ENCODE data around the gene DIAPH2. TPM values are rescaled to one million over a fixed set of nuclear protein-coding genes. Genes with fewer than 3 reads are reported as not detected.

The DIAPH2 gene
- total RNA-seq, 2 donors from 2014 or later: 7.1 to 9.0 TPM

DNA sequence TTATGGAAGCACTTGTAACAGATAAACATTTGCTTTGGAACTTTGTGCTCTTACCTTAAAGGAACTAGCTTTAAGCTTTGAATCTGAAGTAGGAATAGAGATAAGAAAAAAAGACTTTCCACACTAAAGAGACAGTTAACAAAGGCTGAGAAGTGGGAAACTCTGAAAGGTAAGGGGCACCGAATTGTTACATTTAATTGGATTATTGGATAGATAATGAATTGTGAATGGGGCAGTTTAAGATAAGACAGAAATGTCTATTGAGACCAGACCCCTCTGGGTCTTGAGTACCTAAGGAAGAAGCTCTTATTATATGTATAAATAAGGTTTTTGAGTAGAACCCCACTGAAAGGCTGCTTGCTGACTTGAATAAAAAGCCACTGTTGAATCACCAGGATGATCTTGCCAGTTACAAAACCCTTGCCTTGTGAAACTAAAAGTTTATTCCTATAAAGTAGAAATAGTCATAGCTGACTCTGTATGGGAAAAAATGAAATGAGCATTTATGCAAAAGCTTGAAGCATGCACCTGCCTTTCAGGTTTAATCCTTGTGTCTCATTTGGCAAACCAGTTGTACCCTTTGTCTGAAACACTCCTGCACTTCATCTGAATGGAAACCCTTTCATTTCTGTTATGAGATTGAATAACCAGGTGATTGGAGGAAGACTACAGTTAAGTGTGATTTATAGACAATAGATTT, 622.3 kb downstream of the DIAPH2 start:
- H3K4me3 Mint-ChIP-seq: no peak overlapping the region
- peak; percentile 52 for ATAC-seq (replicated peaks)
- no peaks in the 10 kb centered on the region for H3K9me3 Mint-ChIP-seq
- H3K27ac Mint-ChIP-seq: no peak overlapping the region
- H3K4me1 Mint-ChIP-seq: no peaks in the 10 kb centered on the region
- no peaks in the 10 kb centered on the region for H3K27me3 Mint-ChIP-seq
- no peaks in the 10 kb centered on the region for H3K36me3 Mint-ChIP-seq (ENCODE audit: low read depth)

DNA sequence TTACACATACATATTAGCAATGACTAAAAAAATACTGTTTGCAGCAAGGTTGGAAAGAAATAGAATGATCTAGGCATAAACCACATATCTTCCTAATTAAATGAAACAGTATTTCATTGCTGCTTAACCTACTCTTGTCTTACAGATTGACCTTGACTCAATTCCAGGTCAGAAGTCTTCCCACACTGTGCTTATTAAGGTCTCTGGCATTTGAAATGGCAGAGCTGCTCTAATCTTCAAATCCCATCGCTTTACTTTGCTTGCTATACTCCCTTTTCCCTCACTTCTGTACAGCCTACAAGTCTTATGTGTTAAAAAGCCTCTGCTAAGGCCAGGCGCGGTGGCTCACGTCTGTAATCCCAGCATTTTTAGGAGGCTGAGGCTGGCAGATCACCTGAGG, 623.5 kb downstream of the DIAPH2 start:
- H3K4me1 Mint-ChIP-seq: no peaks in the 10 kb centered on the region
- H3K4me3 Mint-ChIP-seq: no peak overlapping the region
- H3K36me3 Mint-ChIP-seq (ENCODE audit: low read depth): no peaks in the 10 kb centered on the region
- H3K27me3 Mint-ChIP-seq: no peaks in the 10 kb centered on the region
- no peak for ATAC-seq (replicated peaks)
- no peak overlapping the region for H3K27ac Mint-ChIP-seq
- no peaks in the 10 kb centered on the region for H3K9me3 Mint-ChIP-seq

- Mint-ChIP-seq H3K36me3 (ENCODE audit: low read depth) (no peaks in the 10 kb centered on the region), H3K4me1 (no peaks in the 10 kb centered on the region), H3K27ac (no peak overlapping the region), H3K27me3 (no peaks in the 10 kb centered on the region), H3K9me3 (no peaks in the 10 kb centered on the region), H3K4me3 (no peak overlapping the region)
- no peak for ATAC-seq (replicated peaks)
These were observed 625.0 kb downstream of the DIAPH2 start for GRCh38 chrX:97309487-97310116.

GRCh38 chrX:97310373-97310772, 625.7 kb downstream of the DIAPH2 start:
- Mint-ChIP-seq H3K27me3 (no peaks in the 10 kb centered on the region), H3K4me3 (no peak overlapping the region), H3K36me3 (ENCODE audit: low read depth) (no peaks in the 10 kb centered on the region), H3K9me3 (no peaks in the 10 kb centered on the region), H3K4me1 (no peaks in the 10 kb centered on the region), H3K27ac (no peak overlapping the region)
- no peak for ATAC-seq (replicated peaks)

GRCh38 chrX:97311066-97311778, 626.6 kb downstream of the DIAPH2 start:
- no peaks in the 10 kb centered on the region for H3K9me3 Mint-ChIP-seq
- no peak overlapping the region for H3K4me3 Mint-ChIP-seq
- no peak overlapping the region for H3K27ac Mint-ChIP-seq
- H3K27me3 Mint-ChIP-seq: no peaks in the 10 kb centered on the region
- no peak for ATAC-seq (replicated peaks)
- no peaks in the 10 kb centered on the region for H3K4me1 Mint-ChIP-seq
- H3K36me3 Mint-ChIP-seq (ENCODE audit: low read depth): no peaks in the 10 kb centered on the region

DNA sequence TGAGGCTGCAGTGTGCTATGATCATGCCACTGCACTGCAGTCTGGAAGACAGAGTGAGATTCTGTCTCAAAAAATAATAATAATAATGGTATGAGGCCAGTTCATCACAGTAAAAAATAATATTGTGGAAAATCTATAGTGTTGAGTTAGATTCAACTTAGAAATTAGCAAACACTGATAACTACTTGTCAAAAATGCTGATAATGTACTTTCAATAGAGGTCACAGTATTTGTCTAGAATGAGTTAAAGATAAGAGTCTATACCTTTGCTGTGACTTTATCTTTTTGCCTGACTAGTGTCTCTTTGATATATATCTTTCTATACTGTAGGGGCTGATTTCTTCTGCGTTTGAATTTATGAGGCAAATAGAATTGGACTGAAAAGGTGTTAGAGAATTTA, 629.7 kb downstream of the DIAPH2 start:
- Mint-ChIP-seq H3K36me3 (ENCODE audit: low read depth) (no peaks in the 10 kb centered on the region), H3K27me3 (no peaks in the 10 kb centered on the region), H3K4me1 (no peaks in the 10 kb centered on the region), H3K4me3 (no peak overlapping the region), H3K9me3 (no peaks in the 10 kb centered on the region), H3K27ac (no peak overlapping the region)
- no peak for ATAC-seq (replicated peaks)

DNA sequence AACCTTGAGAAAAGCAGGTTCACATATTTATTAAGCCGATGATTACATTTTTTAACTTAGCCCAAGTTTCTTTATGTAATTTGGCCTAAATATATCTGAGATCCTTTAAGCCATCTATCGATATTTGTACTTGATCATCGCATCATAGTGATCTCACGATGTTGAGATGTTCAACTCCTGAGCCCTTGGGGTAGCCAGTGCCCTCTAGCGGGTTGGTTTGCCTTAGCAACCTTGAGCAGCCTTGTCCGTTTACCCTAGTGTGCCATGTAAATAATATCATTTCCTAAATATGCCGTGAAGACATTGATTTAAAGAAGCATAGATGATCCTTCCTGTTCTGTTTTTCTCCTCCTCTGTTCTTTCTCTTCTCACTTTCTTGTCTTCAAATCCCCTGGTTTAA, 631.3 kb downstream of the DIAPH2 start:
- Mint-ChIP-seq H3K27me3 (no peaks in the 10 kb centered on the region), H3K4me1 (no peaks in the 10 kb centered on the region), H3K36me3 (ENCODE audit: low read depth) (no peaks in the 10 kb centered on the region), H3K4me3 (no peak overlapping the region), H3K27ac (no peak overlapping the region), H3K9me3 (no peaks in the 10 kb centered on the region)
- no peak for ATAC-seq (replicated peaks)

DNA sequence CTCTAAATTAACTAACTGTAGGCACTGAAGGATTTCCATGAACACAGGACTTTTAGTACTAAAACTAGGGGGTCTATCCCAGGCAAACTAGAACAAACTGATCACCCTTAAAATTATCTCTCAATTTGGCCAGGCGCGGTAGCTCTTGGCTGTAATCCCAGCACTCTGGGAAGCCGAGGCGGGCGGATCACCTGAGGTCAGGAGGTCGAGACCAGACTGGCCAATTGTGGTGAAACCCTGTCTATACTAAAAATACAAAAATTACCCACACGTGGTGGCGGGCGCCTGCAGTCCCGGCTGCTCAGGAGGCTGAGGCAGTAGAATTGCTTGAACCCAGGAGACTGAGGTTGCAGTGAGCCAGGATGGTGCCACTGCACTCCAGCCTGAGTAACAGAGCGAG, 635.7 kb downstream of the DIAPH2 start:
- H3K27ac Mint-ChIP-seq: no peak overlapping the region
- no peak overlapping the region for H3K4me3 Mint-ChIP-seq
- ATAC-seq (replicated peaks): no peak
- H3K9me3 Mint-ChIP-seq: no peaks in the 10 kb centered on the region
- no peaks in the 10 kb centered on the region for H3K36me3 Mint-ChIP-seq (ENCODE audit: low read depth)
- H3K27me3 Mint-ChIP-seq: no peaks in the 10 kb centered on the region
- H3K4me1 Mint-ChIP-seq: no peaks in the 10 kb centered on the region

DNA sequence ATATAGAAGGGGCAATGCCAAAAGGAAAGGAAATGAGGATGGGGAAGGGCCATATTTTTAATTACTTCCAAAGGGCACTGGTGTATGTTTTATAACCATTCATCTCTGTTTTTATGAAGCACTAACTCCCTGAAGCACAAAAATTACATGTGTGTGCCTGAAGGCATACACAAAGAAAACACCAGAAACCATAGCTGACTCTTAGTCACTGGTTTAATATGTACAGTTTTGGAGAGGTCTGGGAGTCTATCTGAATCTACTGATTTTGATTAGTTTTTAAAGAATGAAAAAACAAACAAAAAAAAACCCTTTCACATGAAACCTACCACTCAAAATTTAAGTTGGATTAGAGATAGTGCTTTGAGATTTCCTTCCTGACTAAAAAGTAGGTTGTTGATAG, 637.8 kb downstream of the DIAPH2 start:
- H3K27ac Mint-ChIP-seq: no peak overlapping the region
- H3K4me3 Mint-ChIP-seq: no peak overlapping the region
- no peaks in the 10 kb centered on the region for H3K36me3 Mint-ChIP-seq (ENCODE audit: low read depth)
- no peaks in the 10 kb centered on the region for H3K9me3 Mint-ChIP-seq
- no peaks in the 10 kb centered on the region for H3K27me3 Mint-ChIP-seq
- ATAC-seq (replicated peaks): no peak
- H3K4me1 Mint-ChIP-seq: no peaks in the 10 kb centered on the region

DNA sequence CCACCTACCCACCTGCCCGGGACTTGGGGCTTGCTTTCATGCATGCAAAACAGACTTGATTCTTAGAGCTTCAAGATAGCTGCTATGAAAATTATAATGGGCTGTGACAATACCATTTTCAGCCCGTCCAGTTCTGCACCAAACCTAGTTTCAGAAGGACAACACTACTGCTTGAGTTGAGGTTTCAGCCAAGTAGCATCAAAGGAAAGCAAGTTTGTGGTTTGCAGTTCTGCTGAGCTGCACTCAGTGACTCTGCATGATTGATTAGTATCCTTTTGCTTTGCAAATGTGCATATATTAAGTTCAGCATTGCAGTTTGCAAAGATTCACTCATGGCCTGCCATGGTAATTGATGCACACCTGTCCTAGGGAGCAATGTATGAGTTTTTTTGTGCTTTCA, 641.8 kb downstream of the DIAPH2 start:
- Mint-ChIP-seq H3K36me3 (ENCODE audit: low read depth) (no peaks in the 10 kb centered on the region), H3K4me3 (no peak overlapping the region), H3K4me1 (no peaks in the 10 kb centered on the region), H3K27ac (no peak overlapping the region), H3K9me3 (no peaks in the 10 kb centered on the region), H3K27me3 (no peaks in the 10 kb centered on the region)
- no peak for ATAC-seq (replicated peaks)

DNA sequence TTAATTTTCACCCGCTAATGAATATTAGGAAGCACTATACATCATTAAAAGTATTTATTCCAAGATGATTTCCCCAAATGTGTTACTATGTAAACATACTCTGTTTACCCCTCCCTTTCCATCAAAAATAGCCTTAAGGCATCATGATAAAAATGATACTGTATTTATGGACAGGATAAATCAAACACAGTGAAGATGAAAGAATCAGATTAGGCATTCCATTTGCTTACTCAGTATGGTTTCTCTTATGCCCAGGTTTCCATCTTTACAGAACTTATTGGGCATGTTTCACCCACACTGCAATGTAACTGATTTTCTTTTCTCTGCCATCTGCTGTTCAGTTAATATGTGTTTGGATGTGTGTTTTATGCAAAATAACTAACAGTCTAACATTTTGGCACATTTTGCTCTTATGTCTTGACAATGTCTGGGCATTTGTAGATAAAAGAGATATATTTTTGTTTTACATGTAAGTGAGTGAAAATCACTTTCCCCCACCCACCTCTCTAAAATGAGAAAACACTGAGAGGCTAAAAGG, 644.3 kb downstream of the DIAPH2 start:
- H3K9me3 Mint-ChIP-seq: no peaks in the 10 kb centered on the region
- H3K27ac Mint-ChIP-seq: no peak overlapping the region
- no peak overlapping the region for H3K4me3 Mint-ChIP-seq
- ATAC-seq (replicated peaks): no peak
- no peaks in the 10 kb centered on the region for H3K27me3 Mint-ChIP-seq
- no peaks in the 10 kb centered on the region for H3K36me3 Mint-ChIP-seq (ENCODE audit: low read depth)
- no peaks in the 10 kb centered on the region for H3K4me1 Mint-ChIP-seq

DNA sequence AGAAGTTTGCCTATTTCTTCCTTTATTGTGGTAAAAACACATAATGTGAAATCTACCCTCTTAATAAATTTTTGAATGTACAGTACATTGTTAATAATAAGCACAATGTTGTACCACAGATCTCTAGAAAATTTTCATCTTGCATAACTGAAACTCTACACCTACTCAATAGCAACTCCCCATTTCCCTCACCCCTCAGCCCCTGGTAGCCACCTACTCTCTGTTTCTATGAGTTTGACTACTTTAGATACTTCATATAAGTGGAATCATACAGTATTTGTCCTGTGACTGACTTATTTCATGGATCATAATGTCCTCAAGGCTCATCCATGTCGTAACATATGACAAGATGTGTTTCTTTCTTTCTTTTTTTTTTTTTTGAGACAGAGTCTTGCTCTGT, 645.5 kb downstream of the DIAPH2 start:
- no peaks in the 10 kb centered on the region for H3K27me3 Mint-ChIP-seq
- no peak overlapping the region for H3K27ac Mint-ChIP-seq
- no peak overlapping the region for H3K4me3 Mint-ChIP-seq
- H3K36me3 Mint-ChIP-seq (ENCODE audit: low read depth): no peaks in the 10 kb centered on the region
- H3K4me1 Mint-ChIP-seq: no peaks in the 10 kb centered on the region
- no peaks in the 10 kb centered on the region for H3K9me3 Mint-ChIP-seq
- peak; percentile 55 for ATAC-seq (replicated peaks)

DNA sequence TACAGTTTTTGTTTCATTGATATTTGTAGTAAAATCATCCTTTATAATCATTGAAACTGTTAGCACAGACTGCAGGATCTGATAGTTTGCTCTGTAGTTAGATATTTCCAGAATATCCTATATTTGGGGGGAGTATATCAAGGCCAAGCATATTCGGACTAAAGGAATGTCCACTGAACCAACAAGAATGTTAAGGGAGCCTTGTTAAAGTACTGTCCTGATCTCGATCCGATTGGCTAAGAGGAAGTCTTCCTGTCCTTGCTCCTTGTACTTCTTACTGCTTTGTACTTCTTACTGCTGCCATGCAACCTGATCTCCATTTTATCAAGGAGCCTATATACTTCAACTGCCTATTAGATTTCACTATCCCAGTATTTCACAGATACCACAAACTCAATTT, 648.3 kb downstream of the DIAPH2 start:
- H3K27ac Mint-ChIP-seq: no peak overlapping the region
- no peak overlapping the region for H3K4me3 Mint-ChIP-seq
- no peak for ATAC-seq (replicated peaks)
- H3K36me3 Mint-ChIP-seq (ENCODE audit: low read depth): no peaks in the 10 kb centered on the region
- H3K9me3 Mint-ChIP-seq: no peaks in the 10 kb centered on the region
- no peaks in the 10 kb centered on the region for H3K4me1 Mint-ChIP-seq
- no peaks in the 10 kb centered on the region for H3K27me3 Mint-ChIP-seq

- Mint-ChIP-seq H3K9me3 (no peaks in the 10 kb centered on the region), H3K27ac (no peak overlapping the region), H3K27me3 (no peaks in the 10 kb centered on the region), H3K4me1 (no peaks in the 10 kb centered on the region), H3K36me3 (ENCODE audit: low read depth) (no peaks in the 10 kb centered on the region), H3K4me3 (no peak overlapping the region)
- no peak for ATAC-seq (replicated peaks)
These were observed 650.2 kb downstream of the DIAPH2 start for GRCh38 chrX:97334850-97335249.

DNA sequence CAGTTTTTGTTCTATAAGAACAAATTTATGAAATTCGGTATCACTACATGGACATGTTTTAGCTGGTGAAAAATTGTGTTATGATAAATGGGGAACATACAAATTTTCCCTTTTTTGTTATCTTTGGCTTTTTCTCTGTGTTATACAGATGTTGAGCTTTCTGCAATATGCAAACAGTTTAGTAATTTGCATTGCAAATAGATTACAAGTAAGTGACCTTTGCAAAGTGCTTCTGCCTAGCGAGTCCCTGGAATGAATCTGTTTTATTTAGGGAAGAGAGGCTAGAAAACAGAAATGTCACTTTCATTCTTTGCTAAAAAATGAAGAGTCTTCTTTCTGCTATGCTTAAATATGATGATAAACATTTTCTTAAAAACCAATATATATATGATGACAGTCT, 660.1 kb downstream of the DIAPH2 start:
- no peaks in the 10 kb centered on the region for H3K36me3 Mint-ChIP-seq (ENCODE audit: low read depth)
- H3K27ac Mint-ChIP-seq: no peak overlapping the region
- no peaks in the 10 kb centered on the region for H3K27me3 Mint-ChIP-seq
- no peak for ATAC-seq (replicated peaks)
- no peaks in the 10 kb centered on the region for H3K9me3 Mint-ChIP-seq
- no peaks in the 10 kb centered on the region for H3K4me1 Mint-ChIP-seq
- H3K4me3 Mint-ChIP-seq: no peak overlapping the region

Measured in activated T-helper 17 cell treated with anti-CD3 and anti-CD28 coated beads, Interleukin-2, amount 50 U/mL, for 72 hours (primary cell).